ACC112 (cell line): ENCODE results near the gene NCK2.

ENCODE experiments used
- H2AFZ ChIP-seq: fragments of 200-600 bp; sonication (generic); one replicate; pipeline ENCODE4 v1.6.0; 2017; ENCODE audit warnings: antibody characterized with exemption, low read length; ENCODE audit not compliant: unreplicated experiment
- H3K27ac ChIP-seq: fragments of 200-600 bp; sonication (generic); 2 replicates; pipeline ENCODE4 v1.5.1; 2014; ENCODE audit warnings: low read depth, mild to moderate bottlenecking, antibody characterized with exemption, low read length, moderate library complexity
- H3K27me3 ChIP-seq: fragments of 200-600 bp; sonication (generic); 2 replicates; pipeline ENCODE4 v1.6.1; 2014; ENCODE audit warnings: mild to moderate bottlenecking, antibody characterized with exemption, low read length, moderate library complexity, mixed read lengths; ENCODE audit not compliant: insufficient read depth
- H3K36me3 ChIP-seq: fragments of 200-600 bp; sonication (generic); 2 replicates; pipeline ENCODE4 v1.6.1; 2016; ENCODE audit warnings: mild to moderate bottlenecking, antibody characterized with exemption, low read length, moderate library complexity, mixed read lengths; ENCODE audit not compliant: insufficient read depth
- H3K4me1 ChIP-seq: fragments of 200-600 bp; sonication (generic); one replicate; pipeline ENCODE4 v1.6.1; 2016; ENCODE audit warnings: low read length, mixed read lengths; ENCODE audit not compliant: insufficient read depth, unreplicated experiment, control insufficient read depth
- H3K4me3 ChIP-seq: fragments of 200-600 bp; sonication (generic); 2 replicates; pipeline ENCODE4 v1.5.1; 2014; ENCODE audit warnings: mild to moderate bottlenecking, low read depth, low read length
- H3K79me2 ChIP-seq: fragments of 200-600 bp; sonication (generic); one replicate; pipeline ENCODE4 v1.6.0; 2016; ENCODE audit warnings: low read length; ENCODE audit not compliant: control insufficient read depth, unreplicated experiment, insufficient read depth

The NCK2 gene

GRCh38 chr2:105721991-105722511 is 22.7 kb upstream of the NCK2 start:
- Histone ChIP-seq H3K27ac (no peak overlapping the region), H3K4me3 (no peak overlapping the region), H3K4me1 (no peaks in the 10 kb centered on the region), H3K79me2 (no peaks in the 10 kb centered on the region), H3K27me3 (peaks cover 64% of the 10 kb centered on the region), H3K36me3 (no peaks in the 10 kb centered on the region), H2AFZ (no peak overlapping the region)

GRCh38 chr2:105722726-105723297 is 21.9 kb upstream of the NCK2 start:
- Histone ChIP-seq H3K4me3 (no peak overlapping the region), H3K4me1 (no peaks in the 10 kb centered on the region), H3K27me3 (peaks cover 57% of the 10 kb centered on the region), H2AFZ (no peak overlapping the region), H3K27ac (no peak overlapping the region), H3K79me2 (no peaks in the 10 kb centered on the region), H3K36me3 (no peaks in the 10 kb centered on the region)

GRCh38 chr2:105723431-105723830 is 21.3 kb upstream of the NCK2 start:
- Histone ChIP-seq H3K4me1 (no peaks in the 10 kb centered on the region), H3K79me2 (no peaks in the 10 kb centered on the region), H3K27me3 (peaks cover 52% of the 10 kb centered on the region), H3K4me3 (no peak overlapping the region), H3K36me3 (no peaks in the 10 kb centered on the region), H2AFZ (no peak overlapping the region), H3K27ac (no peak overlapping the region)

- H3K36me3 ChIP-seq, result no peaks in the 10 kb centered on the region
- H3K27ac ChIP-seq, result no peak overlapping the region
- no peak overlapping the region for H2AFZ ChIP-seq
- H3K27me3 ChIP-seq, result peaks cover 36% of the 10 kb centered on the region
- H3K4me1 ChIP-seq, result no peaks in the 10 kb centered on the region
- no peak overlapping the region for H3K4me3 ChIP-seq
- H3K79me2 ChIP-seq, result no peaks in the 10 kb centered on the region
These were observed 19.3 kb upstream of the NCK2 start for GRCh38 chr2:105725388-105725787.

- no peaks in the 10 kb centered on the region for H3K36me3 ChIP-seq
- H2AFZ ChIP-seq, result no peak overlapping the region
- no peak overlapping the region for H3K4me3 ChIP-seq
- no peak overlapping the region for H3K27ac ChIP-seq
- H3K27me3 ChIP-seq, result peaks cover 15% of the 10 kb centered on the region
- no peaks in the 10 kb centered on the region for H3K79me2 ChIP-seq
- H3K4me1 ChIP-seq, result peaks cover 26% of the 10 kb centered on the region
These were observed 14.5 kb upstream of the NCK2 start for GRCh38 chr2:105730170-105730569.

- Histone ChIP-seq H3K27ac (no peak overlapping the region), H3K27me3 (peaks cover 6% of the 10 kb centered on the region; the same call in 1 of the 2 replicates), H3K79me2 (no peaks in the 10 kb centered on the region), H3K4me1 (peaks cover 31% of the 10 kb centered on the region), H3K4me3 (no peak overlapping the region), H2AFZ (no peak overlapping the region), H3K36me3 (no peaks in the 10 kb centered on the region)
These were observed 13.2 kb upstream of the NCK2 start for GRCh38 chr2:105731511-105731910.

GRCh38 chr2:105732101-105732500 is 12.6 kb upstream of the NCK2 start:
- Histone ChIP-seq H3K4me3 (no peak overlapping the region), H3K4me1 (peaks cover 31% of the 10 kb centered on the region), H3K36me3 (no peaks in the 10 kb centered on the region), H3K27me3 (peaks cover 6% of the 10 kb centered on the region; the same call in 1 of the 2 replicates), H3K79me2 (no peaks in the 10 kb centered on the region), H2AFZ (no peak overlapping the region), H3K27ac (no peak overlapping the region)

- Histone ChIP-seq H3K4me1 (peaks cover 31% of the 10 kb centered on the region), H3K27me3 (peaks cover 6% of the 10 kb centered on the region; the same call in 1 of the 2 replicates), H3K4me3 (no peak overlapping the region), H2AFZ (no peak overlapping the region), H3K79me2 (no peaks in the 10 kb centered on the region), H3K27ac (no peak overlapping the region), H3K36me3 (no peaks in the 10 kb centered on the region)
These were observed 11.6 kb upstream of the NCK2 start for GRCh38 chr2:105732955-105733607.

- H3K36me3 ChIP-seq, result no peaks in the 10 kb centered on the region
- no peaks in the 10 kb centered on the region for H3K79me2 ChIP-seq
- no peak overlapping the region for H2AFZ ChIP-seq
- H3K27me3 ChIP-seq, result peaks cover 10% of the 10 kb centered on the region; the same call in 1 of the 2 replicates
- H3K4me3 ChIP-seq, result no peak overlapping the region
- no peak overlapping the region for H3K27ac ChIP-seq
- H3K4me1 ChIP-seq, result peaks cover 31% of the 10 kb centered on the region
These were observed 10.8 kb upstream of the NCK2 start for GRCh38 chr2:105733875-105734274.

- no peaks in the 10 kb centered on the region for H3K36me3 ChIP-seq
- H3K27me3 ChIP-seq, result peaks cover 10% of the 10 kb centered on the region; the same call in 1 of the 2 replicates
- H3K4me3 ChIP-seq, result no peak overlapping the region
- H2AFZ ChIP-seq, result no peak overlapping the region
- H3K27ac ChIP-seq, result no peak overlapping the region
- no peaks in the 10 kb centered on the region for H3K79me2 ChIP-seq
- H3K4me1 ChIP-seq, result peaks cover 31% of the 10 kb centered on the region
These were observed 9.8 kb upstream of the NCK2 start for GRCh38 chr2:105734762-105735538.
